Measurements from ENCODE around the gene DNAJC30. TPM values are rescaled to one million over a fixed set of nuclear protein-coding genes. Genes with fewer than 3 reads are reported as not detected.

DNAJC30 gene
- polyA plus RNA-seq, 2 donors, result 3.9 to 6.1 TPM

DNA sequence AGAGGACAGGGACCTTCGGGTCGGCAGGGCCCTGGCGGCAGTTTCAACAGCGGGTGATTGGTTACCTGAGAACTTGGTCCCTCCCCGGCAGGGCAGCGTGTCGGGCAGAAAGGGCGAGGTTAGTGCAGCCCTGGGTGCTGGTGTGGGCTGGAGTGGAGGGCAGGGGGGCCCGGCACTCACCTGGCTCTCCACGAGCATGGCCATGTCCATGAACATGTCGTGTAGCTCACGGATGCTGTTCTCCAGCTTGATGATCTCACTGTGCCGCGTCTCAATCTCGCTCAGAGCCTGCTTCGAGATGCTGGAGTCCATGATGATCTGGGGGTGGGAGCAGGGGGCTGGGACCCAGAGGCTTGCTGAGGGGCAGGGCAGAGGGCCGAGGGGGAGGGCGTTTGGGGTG lies 19.4 kb upstream of the DNAJC30 start:
- H3K27ac ChIP-seq (ENCODE audit: low read depth in 2 of 2, low read length in 1 of 2), result no peak overlapping the region
- no peaks in the 10 kb centered on the region for H3K27me3 ChIP-seq (ENCODE audit: control insufficient read depth in 1 of 2, insufficient read depth in 2 of 2, low read length in 2 of 2)
- H3K9me3 ChIP-seq (ENCODE audit: control insufficient read depth in 2 of 2, insufficient read depth in 1 of 2, low read depth in 1 of 2, low read length in 1 of 2), result no peaks in the 10 kb centered on the region
- 91 to 93% methylated on average over 18 of the region's 18 CpGs for WGBS, 2 donors
- H3K4me3 ChIP-seq (ENCODE audit: low read depth in 1 of 2, low read length in 2 of 2), result no peak overlapping the region
- H3K36me3 ChIP-seq (ENCODE audit: control insufficient read depth in 2 of 2, insufficient read depth in 2 of 2, low read length in 1 of 2), result peaks cover 4 to 18% of the 10 kb centered on the region in 2 donors
- peaks cover 8 to 23% of the 10 kb centered on the region in 2 donors for H3K4me1 ChIP-seq (ENCODE audit: control insufficient read depth in 2 of 2, insufficient read depth in 2 of 2, low read length in 1 of 2)

DNA sequence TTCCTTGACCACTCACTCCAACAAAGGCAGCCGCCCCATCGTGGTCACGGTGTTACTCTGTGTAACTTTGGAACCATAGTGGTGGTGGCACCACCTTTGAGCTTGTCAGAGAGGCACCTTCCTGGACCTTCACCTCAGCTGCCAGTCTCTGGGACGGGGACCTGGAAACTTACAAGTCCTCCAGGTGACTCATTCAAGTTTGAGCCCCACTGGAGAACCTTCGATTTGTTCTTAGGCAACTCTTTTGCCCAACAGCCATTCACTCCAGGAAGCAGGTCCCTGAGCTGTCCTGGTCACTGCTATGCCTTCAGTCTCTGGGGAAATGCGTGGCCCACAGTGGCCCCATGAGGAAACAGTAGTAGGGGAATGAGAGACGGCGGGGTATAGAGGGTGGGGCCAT lies 19.0 kb upstream of the DNAJC30 start:
- WGBS, 2 donors, result 80 to 82% methylated on average over 8 of the region's 8 CpGs
- Histone ChIP-seq H3K4me3 (ENCODE audit: low read depth in 1 of 2, low read length in 2 of 2) (no peak overlapping the region), H3K27me3 (ENCODE audit: control insufficient read depth in 1 of 2, insufficient read depth in 2 of 2, low read length in 2 of 2) (no peaks in the 10 kb centered on the region), H3K36me3 (ENCODE audit: control insufficient read depth in 2 of 2, insufficient read depth in 2 of 2, low read length in 1 of 2) (peaks cover 9 to 22% of the 10 kb centered on the region in 2 donors), H3K4me1 (ENCODE audit: control insufficient read depth in 2 of 2, insufficient read depth in 2 of 2, low read length in 1 of 2) (peaks cover 8 to 22% of the 10 kb centered on the region in 2 donors), H3K27ac (ENCODE audit: low read depth in 2 of 2, low read length in 1 of 2) (no peak overlapping the region), H3K9me3 (ENCODE audit: control insufficient read depth in 2 of 2, insufficient read depth in 1 of 2, low read depth in 1 of 2, low read length in 1 of 2) (no peaks in the 10 kb centered on the region)

GRCh38 chr7:73701357-73701995 lies 18.2 kb upstream of the DNAJC30 start:
- peaks cover 12 to 28% of the 10 kb centered on the region in 2 donors for H3K36me3 ChIP-seq (ENCODE audit: control insufficient read depth in 2 of 2, insufficient read depth in 2 of 2, low read length in 1 of 2)
- 78 to 81% methylated on average over 13 of the region's 13 CpGs for WGBS, 2 donors

DNA sequence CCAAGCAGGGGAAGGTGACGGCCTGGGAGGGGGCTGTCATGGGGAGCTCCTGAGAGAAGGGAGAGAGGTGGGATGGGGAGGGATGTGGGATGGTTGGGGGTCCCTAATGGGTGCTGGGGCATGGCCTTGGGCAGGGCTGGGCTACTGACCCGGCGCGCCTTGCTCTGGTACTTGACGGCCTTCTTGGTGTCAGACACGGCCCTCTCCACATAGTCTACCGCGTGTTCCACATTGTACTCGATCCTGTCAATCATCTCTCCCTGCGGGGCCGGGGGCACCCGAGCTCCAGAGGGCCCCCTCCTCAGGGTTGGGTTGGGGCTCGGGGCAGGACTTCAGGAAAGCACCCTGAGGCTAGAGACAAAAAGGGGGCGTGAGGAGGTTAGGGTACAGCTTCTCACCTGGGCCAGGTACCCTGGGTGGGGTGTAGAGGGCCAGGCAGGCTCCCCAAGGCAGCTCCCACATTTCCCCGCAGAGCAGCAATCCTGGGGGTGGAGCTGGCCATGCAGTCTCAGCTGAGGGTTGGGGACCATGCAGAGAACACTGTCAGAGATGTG lies 17.4 kb upstream of the DNAJC30 start:
- no peaks in the 10 kb centered on the region for H3K9me3 ChIP-seq (ENCODE audit: control insufficient read depth in 2 of 2, insufficient read depth in 1 of 2, low read depth in 1 of 2, low read length in 1 of 2)
- no peaks in the 10 kb centered on the region for H3K27me3 ChIP-seq (ENCODE audit: control insufficient read depth in 1 of 2, insufficient read depth in 2 of 2, low read length in 2 of 2)
- peaks cover 12 to 33% of the 10 kb centered on the region in 2 donors for H3K36me3 ChIP-seq (ENCODE audit: control insufficient read depth in 2 of 2, insufficient read depth in 2 of 2, low read length in 1 of 2)
- H3K4me1 ChIP-seq (ENCODE audit: control insufficient read depth in 2 of 2, insufficient read depth in 2 of 2, low read length in 1 of 2), result peaks cover 8 to 14% of the 10 kb centered on the region in 2 donors
- H3K27ac ChIP-seq (ENCODE audit: low read depth in 2 of 2, low read length in 1 of 2), result no peak overlapping the region
- WGBS, 2 donors, result 86 to 89% methylated on average over 15 of the region's 15 CpGs
- no peak overlapping the region for H3K4me3 ChIP-seq (ENCODE audit: low read depth in 1 of 2, low read length in 2 of 2)

More at GRCh38 chr7:73701357-73701995, 18.2 kb upstream of the DNAJC30 start:
- Histone ChIP-seq H3K27ac (ENCODE audit: low read depth in 2 of 2, low read length in 1 of 2) (no peak overlapping the region), H3K4me1 (ENCODE audit: control insufficient read depth in 2 of 2, insufficient read depth in 2 of 2, low read length in 1 of 2) (peaks cover 8 to 16% of the 10 kb centered on the region in 2 donors), H3K9me3 (ENCODE audit: control insufficient read depth in 2 of 2, insufficient read depth in 1 of 2, low read depth in 1 of 2, low read length in 1 of 2) (no peaks in the 10 kb centered on the region), H3K27me3 (ENCODE audit: control insufficient read depth in 1 of 2, insufficient read depth in 2 of 2, low read length in 2 of 2) (no peaks in the 10 kb centered on the region), H3K4me3 (ENCODE audit: low read depth in 1 of 2, low read length in 2 of 2) (no peak overlapping the region)

GRCh38 chr7:73700069-73700423 lies 16.8 kb upstream of the DNAJC30 start:
- no peaks in the 10 kb centered on the region for H3K27me3 ChIP-seq (ENCODE audit: control insufficient read depth in 1 of 2, insufficient read depth in 2 of 2, low read length in 2 of 2)

GRCh38 chr7:73699370-73700068 lies 16.3 kb upstream of the DNAJC30 start:
- Histone ChIP-seq H3K9me3 (ENCODE audit: control insufficient read depth in 2 of 2, insufficient read depth in 1 of 2, low read depth in 1 of 2, low read length in 1 of 2) (no peaks in the 10 kb centered on the region), H3K36me3 (ENCODE audit: control insufficient read depth in 2 of 2, insufficient read depth in 2 of 2, low read length in 1 of 2) (peaks cover 15 to 39% of the 10 kb centered on the region in 2 donors)

More at GRCh38 chr7:73700069-73700423, 16.8 kb upstream of the DNAJC30 start:
- no peak overlapping the region for H3K27ac ChIP-seq (ENCODE audit: low read depth in 2 of 2, low read length in 1 of 2)
- peaks cover 12 to 36% of the 10 kb centered on the region in 2 donors for H3K36me3 ChIP-seq (ENCODE audit: control insufficient read depth in 2 of 2, insufficient read depth in 2 of 2, low read length in 1 of 2)
- peaks cover 8 to 10% of the 10 kb centered on the region in 2 donors for H3K4me1 ChIP-seq (ENCODE audit: control insufficient read depth in 2 of 2, insufficient read depth in 2 of 2, low read length in 1 of 2)
- no peaks in the 10 kb centered on the region for H3K9me3 ChIP-seq (ENCODE audit: control insufficient read depth in 2 of 2, insufficient read depth in 1 of 2, low read depth in 1 of 2, low read length in 1 of 2)
- 80 to 82% methylated on average over 13 to 14 of the region's 14 CpGs for WGBS, 2 donors
- no peak overlapping the region for H3K4me3 ChIP-seq (ENCODE audit: low read depth in 1 of 2, low read length in 2 of 2)

DNA sequence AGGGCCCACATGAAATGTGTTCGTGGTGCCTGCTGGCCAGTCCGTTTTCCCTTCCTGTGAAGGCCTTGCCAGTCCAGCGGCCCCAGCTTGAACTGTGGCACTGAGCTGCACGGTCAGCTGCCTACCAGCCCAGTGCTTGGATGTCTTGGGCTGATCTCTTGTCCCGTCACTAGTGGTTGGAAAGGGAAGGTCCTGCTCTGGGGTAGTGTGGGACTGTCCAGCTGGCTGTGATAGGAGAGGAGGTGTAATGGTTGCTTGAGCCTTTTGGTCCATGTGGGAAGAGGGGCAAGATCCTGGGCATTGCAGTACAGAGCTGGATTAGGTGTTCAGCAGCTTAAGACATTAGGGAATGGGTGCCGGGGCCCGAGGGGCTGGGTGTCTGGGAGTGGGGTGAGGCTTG lies 15.2 kb upstream of the DNAJC30 start:
- Histone ChIP-seq H3K4me1 (ENCODE audit: control insufficient read depth in 2 of 2, insufficient read depth in 2 of 2, low read length in 1 of 2) (peaks cover 0 to 2% of the 10 kb centered on the region in 2 donors), H3K9me3 (ENCODE audit: control insufficient read depth in 2 of 2, insufficient read depth in 1 of 2, low read depth in 1 of 2, low read length in 1 of 2) (peaks cover 0 to 2% of the 10 kb centered on the region in 2 donors), H3K27ac (ENCODE audit: low read depth in 2 of 2, low read length in 1 of 2) (no peak overlapping the region), H3K36me3 (ENCODE audit: control insufficient read depth in 2 of 2, insufficient read depth in 2 of 2, low read length in 1 of 2) (peaks cover 25 to 49% of the 10 kb centered on the region in 2 donors), H3K27me3 (ENCODE audit: control insufficient read depth in 1 of 2, insufficient read depth in 2 of 2, low read length in 2 of 2) (no peaks in the 10 kb centered on the region), H3K4me3 (ENCODE audit: low read depth in 1 of 2, low read length in 2 of 2) (no peak overlapping the region)
- WGBS, 2 donors, result 85 to 89% methylated on average over 7 of the region's 7 CpGs

More at GRCh38 chr7:73699370-73700068, 16.3 kb upstream of the DNAJC30 start:
- Histone ChIP-seq H3K27ac (ENCODE audit: low read depth in 2 of 2, low read length in 1 of 2) (no peak overlapping the region), H3K27me3 (ENCODE audit: control insufficient read depth in 1 of 2, insufficient read depth in 2 of 2, low read length in 2 of 2) (no peaks in the 10 kb centered on the region), H3K4me1 (ENCODE audit: control insufficient read depth in 2 of 2, insufficient read depth in 2 of 2, low read length in 1 of 2) (peaks cover 5 to 6% of the 10 kb centered on the region in 2 donors), H3K4me3 (ENCODE audit: low read depth in 1 of 2, low read length in 2 of 2) (no peak overlapping the region)
- WGBS, 2 donors, result 75 to 78% methylated on average over 15 of the region's 15 CpGs

- Histone ChIP-seq H3K4me3 (ENCODE audit: low read depth in 1 of 2, low read length in 2 of 2) (no peak overlapping the region), H3K36me3 (ENCODE audit: control insufficient read depth in 2 of 2, insufficient read depth in 2 of 2, low read length in 1 of 2) (peaks cover 30 to 57% of the 10 kb centered on the region in 2 donors), H3K9me3 (ENCODE audit: control insufficient read depth in 2 of 2, insufficient read depth in 1 of 2, low read depth in 1 of 2, low read length in 1 of 2) (peaks cover 0 to 2% of the 10 kb centered on the region in 2 donors), H3K27me3 (ENCODE audit: control insufficient read depth in 1 of 2, insufficient read depth in 2 of 2, low read length in 2 of 2) (no peaks in the 10 kb centered on the region), H3K4me1 (ENCODE audit: control insufficient read depth in 2 of 2, insufficient read depth in 2 of 2, low read length in 1 of 2) (peaks cover 0 to 2% of the 10 kb centered on the region in 2 donors), H3K27ac (ENCODE audit: low read depth in 2 of 2, low read length in 1 of 2) (no peak overlapping the region)
- 84% methylated on average over 4 of the region's 4 CpGs for WGBS, 2 donors
Observed at GRCh38 chr7:73696372-73696771, 13.1 kb upstream of the DNAJC30 start.

GRCh38 chr7:73690646-73691045 lies 7.4 kb upstream of the DNAJC30 start:
- no peak overlapping the region for H3K4me3 ChIP-seq (ENCODE audit: low read depth in 1 of 2, low read length in 2 of 2)
- WGBS, 2 donors, result 80 to 83% methylated on average over 7 of the region's 7 CpGs
- peaks cover 0 to 2% of the 10 kb centered on the region in 2 donors for H3K9me3 ChIP-seq (ENCODE audit: control insufficient read depth in 2 of 2, insufficient read depth in 1 of 2, low read depth in 1 of 2, low read length in 1 of 2)
- H3K4me1 ChIP-seq (ENCODE audit: control insufficient read depth in 2 of 2, insufficient read depth in 2 of 2, low read length in 1 of 2), result peaks cover 0 to 2% of the 10 kb centered on the region in 2 donors
- H3K27ac ChIP-seq (ENCODE audit: low read depth in 2 of 2, low read length in 1 of 2), result no peak overlapping the region
- H3K27me3 ChIP-seq (ENCODE audit: control insufficient read depth in 1 of 2, insufficient read depth in 2 of 2, low read length in 2 of 2), result no peaks in the 10 kb centered on the region
- peaks cover 21 to 39% of the 10 kb centered on the region in 2 donors for H3K36me3 ChIP-seq (ENCODE audit: control insufficient read depth in 2 of 2, insufficient read depth in 2 of 2, low read length in 1 of 2)

All from esophagus (tissue), 2 donors.